Measurements from ENCODE around the gene INPP4B. TPM values are rescaled to one million over a fixed set of nuclear protein-coding genes. Genes with fewer than 3 reads are reported as not detected.

Gene INPP4B
- total RNA-seq, 1 experiment from 2014 or later, result 114 TPM

- Mint-ChIP-seq H3K27me3 (ENCODE audit: unreplicated experiment) (no peaks in the 10 kb centered on the region), H3K36me3 (ENCODE audit: insufficient read depth, unreplicated experiment) (peaks cover 8% of the 10 kb centered on the region), H3K4me3 (ENCODE audit: low read depth, unreplicated experiment) (no peak overlapping the region), H3K9me3 (ENCODE audit: low read depth, unreplicated experiment) (peaks cover 2% of the 10 kb centered on the region), H3K27ac (ENCODE audit: unreplicated experiment) (no peak overlapping the region), H3K4me1 (ENCODE audit: low read depth, unreplicated experiment) (peaks cover 22% of the 10 kb centered on the region)
- no peak for DNase-seq
- no peak for TF ChIP-seq CTCF (IDR thresholded peaks at IDR 0.05; ENCODE audit: unreplicated experiment)
- CTCF ChIA-PET, result no interaction called here
- intact Hi-C loops (cut with micrococcal nuclease; ENCODE audit: unreplicated experiment), result no loop called here
- no TSS peak for BruUV-seq (replicated peaks)
Measured at GRCh38 chr4:142686081-142686480, 160.0 kb downstream of the INPP4B start.

- Mint-ChIP-seq H3K36me3 (ENCODE audit: insufficient read depth, unreplicated experiment) (peaks cover 8% of the 10 kb centered on the region), H3K27ac (ENCODE audit: unreplicated experiment) (no peak overlapping the region), H3K4me3 (ENCODE audit: low read depth, unreplicated experiment) (no peak overlapping the region), H3K27me3 (ENCODE audit: unreplicated experiment) (no peaks in the 10 kb centered on the region), H3K4me1 (ENCODE audit: low read depth, unreplicated experiment) (peaks cover 22% of the 10 kb centered on the region), H3K9me3 (ENCODE audit: low read depth, unreplicated experiment) (peaks cover 2% of the 10 kb centered on the region)
- CTCF ChIA-PET, result no interaction called here
- TF ChIP-seq CTCF (IDR thresholded peaks at IDR 0.05; ENCODE audit: unreplicated experiment), result no peak
- no TSS peak for BruUV-seq (replicated peaks)
- intact Hi-C loops (cut with micrococcal nuclease; ENCODE audit: unreplicated experiment), result no loop called here
- DNase-seq, result no peak
Measured at GRCh38 chr4:142683997-142684396, 162.1 kb downstream of the INPP4B start.

- H3K27me3 Mint-ChIP-seq (ENCODE audit: unreplicated experiment), result no peaks in the 10 kb centered on the region
- H3K36me3 Mint-ChIP-seq (ENCODE audit: insufficient read depth, unreplicated experiment), result peaks cover 8% of the 10 kb centered on the region
- BruUV-seq (replicated peaks), result no TSS peak
- TF ChIP-seq CTCF (IDR thresholded peaks at IDR 0.05; ENCODE audit: unreplicated experiment), result no peak
- CTCF ChIA-PET, result no interaction called here
- H3K9me3 Mint-ChIP-seq (ENCODE audit: low read depth, unreplicated experiment), result peaks cover 2% of the 10 kb centered on the region
- H3K4me1 Mint-ChIP-seq (ENCODE audit: low read depth, unreplicated experiment), result peaks cover 21% of the 10 kb centered on the region
- no peak overlapping the region for H3K27ac Mint-ChIP-seq (ENCODE audit: unreplicated experiment)
- no peak overlapping the region for H3K4me3 Mint-ChIP-seq (ENCODE audit: low read depth, unreplicated experiment)
- no peak for DNase-seq
- intact Hi-C loops (cut with micrococcal nuclease; ENCODE audit: unreplicated experiment), result no loop called here
Measured at GRCh38 chr4:142683503-142683902, 162.6 kb downstream of the INPP4B start.

- H3K27ac Mint-ChIP-seq (ENCODE audit: unreplicated experiment), result no peak overlapping the region
- no peaks in the 10 kb centered on the region for H3K27me3 Mint-ChIP-seq (ENCODE audit: unreplicated experiment)
- CTCF ChIA-PET, result no interaction called here
- no peaks in the 10 kb centered on the region for H3K4me1 Mint-ChIP-seq (ENCODE audit: low read depth, unreplicated experiment)
- H3K4me3 Mint-ChIP-seq (ENCODE audit: low read depth, unreplicated experiment), result no peak overlapping the region
- BruUV-seq (replicated peaks), result no TSS peak
- DNase-seq, result no peak
- no peak for TF ChIP-seq CTCF (IDR thresholded peaks at IDR 0.05; ENCODE audit: unreplicated experiment)
- peaks cover 12% of the 10 kb centered on the region for H3K9me3 Mint-ChIP-seq (ENCODE audit: low read depth, unreplicated experiment)
- no peaks in the 10 kb centered on the region for H3K36me3 Mint-ChIP-seq (ENCODE audit: insufficient read depth, unreplicated experiment)
- intact Hi-C loops (cut with micrococcal nuclease; ENCODE audit: unreplicated experiment), result no loop called here
Measured at GRCh38 chr4:142671516-142671915, 174.6 kb downstream of the INPP4B start.

- intact Hi-C loops (cut with micrococcal nuclease; ENCODE audit: unreplicated experiment), result no loop called here
- CTCF ChIA-PET, result no interaction called here
- Mint-ChIP-seq H3K4me1 (ENCODE audit: low read depth, unreplicated experiment) (no peaks in the 10 kb centered on the region), H3K9me3 (ENCODE audit: low read depth, unreplicated experiment) (no peaks in the 10 kb centered on the region), H3K36me3 (ENCODE audit: insufficient read depth, unreplicated experiment) (no peaks in the 10 kb centered on the region), H3K27ac (ENCODE audit: unreplicated experiment) (no peak overlapping the region), H3K27me3 (ENCODE audit: unreplicated experiment) (no peaks in the 10 kb centered on the region), H3K4me3 (ENCODE audit: low read depth, unreplicated experiment) (no peak overlapping the region)
- BruUV-seq (replicated peaks), result no TSS peak
- no peak for TF ChIP-seq CTCF (IDR thresholded peaks at IDR 0.05; ENCODE audit: unreplicated experiment)
- no peak for DNase-seq
Measured at GRCh38 chr4:142663828-142664227, 182.3 kb downstream of the INPP4B start.
